ENCODE measurements around the gene SIDT1. TPM values are rescaled to one million over a fixed set of nuclear protein-coding genes. Genes with fewer than 3 reads are reported as not detected.
A peak's percentile ranks its signal among the peaks of the same experiment; 100 is the strongest.

SIDT1 gene
- total RNA-seq, 6 experiments from 2014 or later: 0.25 to 0.53 (median 0.35) TPM

DNA sequence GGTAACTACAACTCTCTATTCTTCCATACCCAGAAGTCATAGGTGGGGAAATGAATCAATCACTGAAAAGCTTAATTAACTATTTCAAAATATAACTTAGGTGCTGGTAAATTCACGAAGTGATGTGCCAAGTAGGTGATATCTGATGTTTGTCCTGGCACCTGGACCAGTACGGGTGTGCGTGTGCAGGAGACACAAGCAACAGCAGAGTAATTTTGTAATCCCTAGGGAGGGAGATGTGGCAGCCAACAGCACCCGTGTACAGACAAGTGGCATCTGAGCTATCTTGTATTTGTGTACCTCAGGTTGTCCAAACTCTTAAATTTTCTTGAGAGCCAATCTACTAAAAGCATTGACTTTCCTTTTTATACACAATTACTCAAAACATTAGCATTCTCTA, 141.2 kb downstream of the SIDT1 start:
- H3K4me3 ChIP-seq: no peak overlapping the region
- H3K9me3 ChIP-seq: no peaks in the 10 kb centered on the region
- WGBS (ENCODE audit: insufficient coverage, low coverage, low lambda C conversion rate, missing lambda C conversion rate): 36% methylated on average over 4 of the region's 4 CpGs
- peak overlapping the region in 1 of 3 donors; percentile 54 for H3K27ac ChIP-seq
- H3K27me3 ChIP-seq: no peaks in the 10 kb centered on the region
- no peaks in the 10 kb centered on the region for H3K36me3 ChIP-seq
- DNase-seq (peak; percentile 53 to 77 (median 65)), ATAC-seq (peak; percentile 96 to 99 (median 98))
- H3K4me1 ChIP-seq: peaks cover 0 to 16% (median 11%) of the 10 kb centered on the region in 4 donors
- intact Hi-C loops (cut with DNase I): no loop called here
- TF ChIP-seq POLR2A (IDR thresholded peaks at IDR 0.05): no peak
- TF ChIP-seq, protein P1, sequence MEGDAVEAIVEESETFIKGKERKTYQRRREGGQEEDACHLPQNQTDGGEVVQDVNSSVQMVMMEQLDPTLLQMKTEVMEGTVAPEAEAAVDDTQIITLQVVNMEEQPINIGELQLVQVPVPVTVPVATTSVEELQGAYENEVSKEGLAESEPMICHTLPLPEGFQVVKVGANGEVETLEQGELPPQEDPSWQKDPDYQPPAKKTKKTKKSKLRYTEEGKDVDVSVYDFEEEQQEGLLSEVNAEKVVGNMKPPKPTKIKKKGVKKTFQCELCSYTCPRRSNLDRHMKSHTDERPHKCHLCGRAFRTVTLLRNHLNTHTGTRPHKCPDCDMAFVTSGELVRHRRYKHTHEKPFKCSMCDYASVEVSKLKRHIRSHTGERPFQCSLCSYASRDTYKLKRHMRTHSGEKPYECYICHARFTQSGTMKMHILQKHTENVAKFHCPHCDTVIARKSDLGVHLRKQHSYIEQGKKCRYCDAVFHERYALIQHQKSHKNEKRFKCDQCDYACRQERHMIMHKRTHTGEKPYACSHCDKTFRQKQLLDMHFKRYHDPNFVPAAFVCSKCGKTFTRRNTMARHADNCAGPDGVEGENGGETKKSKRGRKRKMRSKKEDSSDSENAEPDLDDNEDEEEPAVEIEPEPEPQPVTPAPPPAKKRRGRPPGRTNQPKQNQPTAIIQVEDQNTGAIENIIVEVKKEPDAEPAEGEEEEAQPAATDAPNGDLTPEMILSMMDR (IDR thresholded peaks at IDR 0.05): no peak

DNA sequence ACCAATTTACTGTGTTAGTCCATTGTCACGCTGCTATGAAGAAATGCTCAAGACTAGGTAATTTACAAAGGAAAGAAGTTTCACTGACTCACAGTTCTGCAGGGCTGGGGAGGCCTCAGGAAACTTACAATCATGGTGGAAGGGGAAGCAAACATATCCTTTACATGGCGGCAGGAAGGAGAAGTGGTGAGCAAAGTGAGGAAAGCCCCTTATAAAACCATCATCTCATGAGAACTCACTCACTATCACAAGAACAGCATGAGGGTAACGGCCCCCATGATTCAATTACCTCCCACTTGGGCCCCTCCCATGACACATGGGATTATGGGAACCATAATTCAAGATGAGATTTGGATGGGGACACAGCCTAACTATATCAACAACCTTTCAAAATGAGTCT, 143.9 kb downstream of the SIDT1 start:
- WGBS (ENCODE audit: insufficient coverage, low coverage, low lambda C conversion rate, missing lambda C conversion rate): 72% methylated on average over 3 of the region's 3 CpGs
- intact Hi-C loops (cut with DNase I): no loop called here
- no peaks in the 10 kb centered on the region for H3K36me3 ChIP-seq

DNA sequence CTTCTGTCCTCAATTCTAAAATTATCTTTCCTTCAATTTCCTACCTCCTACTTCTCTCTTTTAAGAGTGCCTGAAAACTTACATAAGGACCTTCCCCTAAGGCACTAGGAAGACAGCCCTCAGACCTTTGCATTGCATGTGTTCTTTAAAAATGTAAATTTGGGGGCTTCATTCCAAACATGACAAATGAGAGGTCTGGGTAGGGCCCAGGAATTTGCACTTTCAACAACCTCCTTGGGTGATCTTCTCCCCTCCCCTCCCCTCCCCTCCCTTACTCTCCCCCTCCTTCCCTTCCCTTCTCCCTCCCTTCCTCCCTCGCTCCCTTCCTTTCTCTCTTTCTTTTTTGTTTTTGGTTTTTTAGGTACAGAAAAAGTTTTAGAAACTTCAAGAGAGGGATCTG, 145.4 kb downstream of the SIDT1 start:
- H3K36me3 ChIP-seq: no peaks in the 10 kb centered on the region
- intact Hi-C loops (cut with DNase I): no loop called here
- DNase-seq (no peak), ATAC-seq (no peak)
- 100% methylated on average over 1 of the region's 1 CpG for WGBS (ENCODE audit: insufficient coverage, low coverage, low lambda C conversion rate, missing lambda C conversion rate)
- no peaks in the 10 kb centered on the region for H3K27me3 ChIP-seq
- TF ChIP-seq, protein P1 (IDR thresholded peaks at IDR 0.05): no peak
- no peak for TF ChIP-seq POLR2A (IDR thresholded peaks at IDR 0.05)
- H3K27ac ChIP-seq: peak overlapping the region in 1 of 3 donors; percentile 21
- no peaks in the 10 kb centered on the region for H3K9me3 ChIP-seq
- H3K4me3 ChIP-seq: no peak overlapping the region
- peaks cover 0 to 22% (median 11%) of the 10 kb centered on the region in 4 donors for H3K4me1 ChIP-seq

More for the DNA sequence above, 143.9 kb downstream of the SIDT1 start:
- DNase-seq: no peak
- H3K27me3 ChIP-seq: no peaks in the 10 kb centered on the region
- no peak overlapping the region for H3K27ac ChIP-seq
- H3K4me1 ChIP-seq: peaks cover 0 to 16% (median 11%) of the 10 kb centered on the region in 4 donors
- no peak overlapping the region for H3K4me3 ChIP-seq
- no peak for ATAC-seq
- no peaks in the 10 kb centered on the region for H3K9me3 ChIP-seq
- TF ChIP-seq, protein P1 (IDR thresholded peaks at IDR 0.05): no peak
- no peak for TF ChIP-seq POLR2A (IDR thresholded peaks at IDR 0.05)

- Histone ChIP-seq H3K4me1 (peaks cover 0 to 16% (median 9%) of the 10 kb centered on the region in 4 donors), H3K36me3 (no peaks in the 10 kb centered on the region), H3K27me3 (no peaks in the 10 kb centered on the region), H3K9me3 (no peaks in the 10 kb centered on the region), H3K27ac (no peak overlapping the region), H3K4me3 (no peak overlapping the region)
- DNase-seq: no peak
- ATAC-seq: no peak
- no peak for TF ChIP-seq POLR2A (IDR thresholded peaks at IDR 0.05)
- TF ChIP-seq, protein P1 (IDR thresholded peaks at IDR 0.05): no peak
- intact Hi-C loops (cut with DNase I): no loop called here
- WGBS (ENCODE audit: insufficient coverage, low coverage, low lambda C conversion rate, missing lambda C conversion rate): 100% methylated on average over 3 of the region's 4 CpGs
Measured at GRCh38 chr3:113678773-113679172, 146.4 kb downstream of the SIDT1 start.

Small RNAs within 50 kb of the gene (microRNA-seq; reads per million reads assigned to microRNA genes)
- 0 reads per million in 2 donors for gene MIR4446

Small RNAs within 50 kb of the gene (small RNA-seq; reads per million reads assigned to genes)
- 0 reads per million in 2 experiments for gene MIR4446
- 0 to 0.26 reads per million in 2 experiments for gene RN7SL767P

Other genes with a start within 250 kb of the SIDT1 start
- 1 to 10 TPM in 5 of 6 experiments, under 1 TPM in 1; 0.86 to 4.7 (median 2.6) TPM for gene CFAP44, start 91.1 kb upstream of the SIDT1 start, total RNA-seq
- gene SPICE1, start 17.4 kb upstream of the SIDT1 start, total RNA-seq: 10 to 100 TPM in 2 of 6 experiments, 1 to 10 TPM in 4; 4.6 to 16.0 (median 8.2) TPM
- 10 to 100 TPM; 12.1 to 20.3 (median 17.6) TPM for gene USF3, start 164.1 kb downstream of the SIDT1 start, total RNA-seq
- 100 to 1,000 TPM in 2 of 6 experiments, 10 to 100 TPM in 4; 56.1 to 130 (median 60.9) TPM for gene NAA50, start 213.7 kb downstream of the SIDT1 start, total RNA-seq
- 10 to 100 TPM; 39.6 to 52.7 (median 47.7) TPM for gene ATP6V1A, start 214.5 kb downstream of the SIDT1 start, total RNA-seq

All from right lobe of liver (tissue), 6 donors.